ENCODE measurements around the gene TCFL5. TPM values are rescaled to one million over a fixed set of nuclear protein-coding genes. Genes with fewer than 3 reads are reported as not detected.
"Not testable (repeated sequence)": the region's sequence is repeated elsewhere in the genome, so short reads cannot be mapped to it uniquely, and the experiment has no call there.

The TCFL5 gene
- total RNA-seq, 1 donor from 2014 or later, result 7.2 TPM

DNA sequence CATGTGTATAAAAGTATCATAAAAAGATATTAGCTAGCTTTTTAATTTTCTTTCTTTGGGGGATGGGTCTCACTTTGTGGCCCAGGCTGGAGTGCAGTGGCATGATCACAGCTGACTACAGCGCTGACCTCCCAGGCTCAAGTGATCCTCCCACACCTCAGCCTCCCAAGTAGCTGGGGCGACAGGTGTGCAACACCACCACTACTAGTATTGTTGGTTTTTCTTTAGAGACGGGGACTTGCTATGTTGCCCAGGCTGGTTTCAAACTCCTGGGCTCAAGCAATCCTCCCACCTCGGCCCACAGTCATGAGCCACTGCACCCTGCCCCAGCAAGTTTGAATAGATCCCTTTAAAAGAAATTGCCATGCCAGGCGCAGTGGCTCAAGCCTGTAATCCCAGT lies 6.5 kb downstream of the TCFL5 start:
- intact Hi-C loops (cut with micrococcal nuclease), result no loop called here

DNA sequence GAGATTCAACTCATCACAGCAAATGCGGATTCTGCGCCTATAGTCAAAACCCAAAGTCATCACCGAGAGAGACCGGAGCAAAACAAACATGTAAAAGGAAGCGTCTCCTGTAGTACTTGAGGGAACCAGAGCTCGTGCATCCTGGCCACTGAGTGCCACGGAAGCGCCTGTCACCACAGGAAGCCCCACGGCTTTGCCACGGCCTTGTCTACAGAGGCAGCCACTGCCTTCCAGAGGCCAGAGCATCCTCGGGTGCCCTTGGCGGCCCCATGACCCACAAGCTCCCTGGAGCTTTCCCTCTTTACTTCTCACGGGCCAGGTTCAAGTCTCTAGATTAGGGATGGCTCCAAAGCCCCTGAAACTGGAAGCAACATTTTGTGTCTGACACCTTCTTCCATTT lies 7.5 kb downstream of the TCFL5 start:
- intact Hi-C loops (cut with micrococcal nuclease), result no loop called here

DNA sequence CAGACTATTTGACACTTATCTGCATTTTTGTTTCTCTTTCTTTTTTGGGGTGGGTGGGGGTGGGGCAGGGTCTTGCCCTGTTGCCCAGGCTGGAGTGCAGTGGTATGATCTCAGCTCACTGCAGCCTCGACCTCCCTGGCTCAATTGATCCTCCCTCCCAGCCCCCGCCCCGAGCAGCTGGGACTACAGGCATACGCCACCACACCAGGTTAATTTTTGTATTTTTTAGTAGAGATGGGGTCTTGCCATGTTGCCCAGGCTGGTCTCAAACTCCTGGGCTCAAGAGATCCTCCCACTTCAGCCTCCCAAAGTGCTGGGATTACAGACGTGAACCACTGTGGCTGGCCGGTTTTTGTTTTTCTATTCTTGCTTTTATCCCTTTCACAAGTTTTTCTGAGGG lies 8.3 kb downstream of the TCFL5 start:
- intact Hi-C loops (cut with micrococcal nuclease), result not testable (repeated sequence)

DNA sequence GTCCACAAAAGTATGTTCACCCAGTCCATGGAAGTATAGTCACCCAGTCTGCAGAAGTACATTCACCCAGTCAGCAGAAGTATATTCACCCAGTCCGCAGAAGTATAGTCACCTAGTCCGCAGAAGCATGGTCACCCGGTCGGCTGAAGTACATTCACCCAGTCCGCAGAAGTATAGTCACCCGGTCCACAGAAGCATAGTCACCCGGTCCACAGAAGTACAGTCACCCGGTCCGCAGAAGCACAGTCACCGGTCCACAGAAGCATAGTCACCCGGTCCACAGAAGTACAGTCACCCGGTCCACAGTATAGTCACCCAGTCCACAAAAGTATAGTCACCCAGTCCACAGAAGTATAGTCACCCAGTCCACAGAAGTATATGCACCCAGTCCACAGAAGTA lies 8.8 kb downstream of the TCFL5 start:
- intact Hi-C loops (cut with micrococcal nuclease), result no loop called here

DNA sequence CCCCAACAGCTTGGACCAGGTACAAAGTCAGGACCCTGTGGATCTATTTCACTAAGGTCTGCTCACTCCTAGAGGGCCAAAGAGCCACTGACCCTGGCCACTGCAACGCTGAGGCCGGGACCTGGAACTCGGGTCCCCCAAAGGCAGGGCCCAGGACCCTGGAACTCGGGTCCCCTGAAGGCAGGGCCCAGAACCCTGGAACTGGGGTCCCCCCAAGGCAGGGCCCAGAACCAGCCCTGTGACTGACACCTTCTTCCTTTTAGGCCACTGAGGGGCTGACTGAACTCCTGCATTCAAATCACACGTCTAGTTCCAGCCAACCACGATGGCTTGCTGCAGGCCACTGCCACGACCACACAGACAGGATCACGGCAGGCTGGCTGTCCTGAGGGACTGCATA lies 9.4 kb downstream of the TCFL5 start:
- intact Hi-C loops (cut with micrococcal nuclease), result no loop called here

DNA sequence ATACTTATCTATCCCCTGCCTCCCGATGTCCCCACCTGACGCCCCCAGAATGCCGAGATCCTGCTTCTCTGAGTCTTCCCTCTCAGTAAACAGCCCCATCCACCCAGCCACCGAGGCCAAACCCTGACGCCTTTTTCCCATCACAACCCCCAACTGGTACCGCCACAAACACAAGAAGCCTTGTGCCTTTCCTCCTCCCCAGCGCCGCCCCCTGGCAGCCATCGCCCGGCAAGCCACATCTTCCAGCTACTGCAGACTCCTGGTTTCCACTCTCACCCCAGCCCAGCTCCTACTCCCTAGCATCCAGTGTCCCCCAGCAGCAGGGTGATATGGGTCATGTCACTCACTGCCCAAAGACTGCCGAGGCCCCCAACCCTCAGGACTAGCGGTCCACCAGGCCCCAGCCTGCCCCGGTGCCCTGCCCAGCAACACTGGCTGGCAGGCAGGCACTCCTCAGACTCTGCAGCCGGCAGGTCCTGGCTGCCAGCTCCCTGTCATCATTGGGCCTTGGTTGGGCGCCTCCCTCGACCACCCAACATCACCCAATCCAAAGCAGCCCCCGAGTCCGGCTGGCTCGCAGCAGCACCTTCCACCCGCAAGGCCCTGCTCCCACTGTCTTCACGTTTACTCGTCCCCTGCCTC lies 11.2 kb downstream of the TCFL5 start:
- intact Hi-C loops (cut with micrococcal nuclease), result no loop called here

DNA sequence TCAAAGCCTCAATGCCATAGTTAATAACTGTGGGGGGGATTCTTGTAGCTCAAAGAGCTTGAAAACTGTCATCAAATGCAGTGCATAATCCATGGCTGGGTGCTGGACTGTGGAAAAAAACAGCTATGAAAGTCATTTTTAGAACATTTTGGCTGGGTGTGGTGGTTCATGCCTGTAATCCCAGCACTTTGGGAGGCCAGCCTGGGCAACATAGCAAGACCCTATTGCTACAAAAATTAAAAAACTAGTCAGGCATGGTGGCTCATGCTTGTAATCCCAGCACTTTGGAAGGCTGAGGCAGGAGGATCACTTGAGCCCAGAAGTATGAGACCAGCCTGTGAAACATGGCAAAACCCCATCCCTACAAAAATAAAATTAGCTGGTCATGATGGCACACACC lies 12.2 kb downstream of the TCFL5 start:
- intact Hi-C loops (cut with micrococcal nuclease), result no loop called here

DNA sequence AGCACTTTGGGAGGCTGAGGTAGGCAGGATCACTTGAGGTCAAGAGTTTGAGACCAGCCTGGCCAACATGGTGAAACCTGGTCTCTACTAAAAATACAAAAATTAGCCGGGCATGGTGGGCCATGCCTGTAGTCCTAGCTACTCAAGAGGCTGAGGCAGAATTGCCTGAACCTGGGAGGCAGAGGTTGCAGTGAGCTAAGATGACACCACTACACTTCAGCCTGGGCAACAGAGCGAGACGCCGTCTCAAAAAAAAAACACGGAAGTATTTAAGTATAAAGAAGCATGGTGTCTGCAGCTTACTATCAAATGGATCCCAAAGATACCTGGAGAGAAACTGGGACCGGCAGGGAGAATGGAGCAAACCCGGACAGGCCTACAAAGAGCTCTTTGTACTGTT lies 12.7 kb downstream of the TCFL5 start:
- intact Hi-C loops (cut with micrococcal nuclease), result not testable (repeated sequence)

DNA sequence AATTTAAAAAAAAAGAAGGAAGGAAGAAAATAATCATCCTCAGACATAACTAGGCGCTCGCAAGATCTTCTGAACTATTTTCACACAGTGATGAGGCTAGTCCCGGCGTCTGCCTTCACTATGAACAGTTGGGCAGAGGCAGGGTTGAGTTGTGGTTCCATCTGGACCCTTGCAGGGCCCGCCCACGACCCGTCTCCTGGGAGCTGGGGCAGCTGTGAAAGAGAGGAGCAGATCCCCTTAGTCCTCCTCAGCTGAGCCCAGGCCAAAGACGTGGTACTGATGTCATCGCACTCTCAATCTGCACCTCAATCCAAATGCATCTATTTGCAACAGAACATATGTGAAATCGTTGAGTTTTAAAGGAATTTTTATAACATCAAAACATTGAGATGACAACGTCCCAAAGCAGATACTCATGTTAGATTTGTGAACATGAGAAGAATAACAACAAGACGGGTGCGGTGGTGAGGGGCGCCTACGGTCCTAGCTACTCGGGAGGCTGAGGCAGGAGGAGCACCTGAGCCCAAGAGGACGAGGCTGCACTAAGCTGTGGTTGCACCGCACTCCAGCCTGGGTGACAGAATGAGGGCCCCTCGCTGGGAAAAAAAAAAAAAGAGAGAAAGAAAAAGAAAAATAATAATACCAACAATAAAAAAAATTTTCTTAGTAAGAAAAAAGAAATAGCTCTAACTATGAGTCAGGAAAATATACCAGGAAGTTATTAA lies 15.3 kb downstream of the TCFL5 start:
- intact Hi-C loops (cut with micrococcal nuclease), result no loop called here

DNA sequence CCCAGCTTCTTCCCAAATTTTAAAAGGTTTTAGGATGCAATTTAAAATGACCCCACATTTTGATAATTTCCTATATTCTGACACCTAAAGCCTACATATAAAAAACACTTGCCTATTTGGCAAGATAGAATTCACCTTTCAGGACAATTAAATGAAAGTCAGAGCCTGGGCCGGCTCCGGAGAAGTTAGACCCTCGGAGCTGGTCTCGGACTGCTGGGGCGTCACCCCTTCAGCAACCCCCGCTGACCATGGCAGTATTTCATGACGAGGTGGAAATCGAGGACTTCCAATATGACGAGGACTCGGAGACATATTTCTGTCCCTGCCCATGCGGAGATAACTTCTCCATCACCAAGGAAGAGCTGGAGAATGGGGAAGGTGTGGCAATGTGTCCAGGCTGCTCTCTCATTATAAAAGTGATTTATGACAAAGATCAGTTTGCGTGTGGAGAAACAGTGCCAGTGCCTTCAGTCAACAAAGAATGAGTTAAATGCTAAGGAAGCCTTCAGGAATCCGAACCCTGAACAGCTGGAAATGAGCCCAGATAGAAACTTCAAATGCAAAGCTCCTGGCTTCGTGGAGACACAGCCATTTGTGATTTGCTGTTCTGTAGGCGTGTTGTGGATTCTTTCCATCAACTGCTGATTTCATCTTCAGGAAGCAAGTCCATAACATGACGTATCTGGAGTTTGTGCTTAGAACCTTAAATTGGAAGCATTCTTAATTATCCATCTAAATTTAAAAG lies 16.0 kb downstream of the TCFL5 start:
- intact Hi-C loops (cut with micrococcal nuclease), result no loop called here

DNA sequence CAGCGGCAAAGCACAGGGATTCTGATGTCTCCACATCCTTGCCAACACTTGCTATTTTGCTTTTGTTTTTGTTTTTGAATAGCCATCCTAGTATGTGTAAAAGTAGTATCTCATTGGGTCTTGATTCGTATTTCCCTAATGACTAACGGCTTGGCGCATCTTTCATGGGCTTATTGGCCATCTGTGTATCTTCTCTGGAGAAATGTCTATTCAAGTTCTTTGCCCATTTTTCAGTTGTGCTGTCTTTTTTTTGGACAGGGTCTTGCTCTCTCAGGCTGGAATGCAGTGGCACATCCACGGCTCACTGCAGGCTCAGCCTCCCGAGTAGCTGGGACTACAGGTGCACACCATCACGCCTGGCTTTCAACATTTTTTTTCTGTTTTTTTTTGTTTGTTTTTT lies 17.4 kb downstream of the TCFL5 start:
- intact Hi-C loops (cut with micrococcal nuclease), result no loop called here

DNA sequence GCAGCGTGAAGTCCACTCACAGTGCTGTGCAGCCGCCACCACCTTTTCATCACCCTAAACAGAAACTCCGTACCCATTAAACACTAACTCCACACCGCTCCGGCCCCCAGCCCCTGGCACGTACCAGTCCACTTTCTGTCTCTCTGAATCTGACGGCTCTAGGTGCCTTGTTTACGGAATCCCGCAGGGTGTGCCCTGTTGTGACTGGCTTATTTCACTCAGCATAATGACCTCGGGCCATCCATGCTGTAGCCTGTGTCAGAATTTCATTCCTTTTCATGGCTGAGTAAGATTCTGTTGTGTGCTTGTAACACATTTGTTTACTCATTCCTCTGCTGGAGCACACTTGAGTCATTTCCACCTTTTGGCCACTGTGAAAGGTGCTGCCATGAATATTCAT lies 18.0 kb downstream of the TCFL5 start:
- intact Hi-C loops (cut with micrococcal nuclease), result no loop called here

DNA sequence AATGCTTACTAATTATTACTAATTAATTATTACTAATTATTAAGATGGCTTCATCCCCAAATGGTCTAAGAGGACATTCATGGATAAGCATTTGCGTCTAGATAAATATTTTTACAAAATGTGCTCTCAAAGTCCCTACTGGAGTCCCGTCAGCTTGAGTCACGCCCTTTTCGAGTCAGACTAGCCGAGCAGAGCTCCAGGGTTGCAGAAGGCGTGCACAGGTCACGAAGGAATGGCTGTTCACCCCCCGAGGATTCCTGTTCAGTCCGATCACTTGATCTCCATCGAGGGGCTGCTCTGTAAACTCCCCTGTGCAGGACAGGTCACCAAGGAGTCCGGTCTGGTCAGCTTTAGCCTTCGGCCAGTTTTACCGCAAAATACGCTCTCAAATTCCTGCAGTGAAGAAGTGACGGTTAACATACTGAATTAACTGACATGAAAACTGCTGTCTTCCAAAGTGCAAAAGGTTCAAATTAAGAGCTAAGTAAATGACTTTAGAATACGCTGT lies 19.9 kb downstream of the TCFL5 start:
- intact Hi-C loops (cut with micrococcal nuclease), result no loop called here

DNA sequence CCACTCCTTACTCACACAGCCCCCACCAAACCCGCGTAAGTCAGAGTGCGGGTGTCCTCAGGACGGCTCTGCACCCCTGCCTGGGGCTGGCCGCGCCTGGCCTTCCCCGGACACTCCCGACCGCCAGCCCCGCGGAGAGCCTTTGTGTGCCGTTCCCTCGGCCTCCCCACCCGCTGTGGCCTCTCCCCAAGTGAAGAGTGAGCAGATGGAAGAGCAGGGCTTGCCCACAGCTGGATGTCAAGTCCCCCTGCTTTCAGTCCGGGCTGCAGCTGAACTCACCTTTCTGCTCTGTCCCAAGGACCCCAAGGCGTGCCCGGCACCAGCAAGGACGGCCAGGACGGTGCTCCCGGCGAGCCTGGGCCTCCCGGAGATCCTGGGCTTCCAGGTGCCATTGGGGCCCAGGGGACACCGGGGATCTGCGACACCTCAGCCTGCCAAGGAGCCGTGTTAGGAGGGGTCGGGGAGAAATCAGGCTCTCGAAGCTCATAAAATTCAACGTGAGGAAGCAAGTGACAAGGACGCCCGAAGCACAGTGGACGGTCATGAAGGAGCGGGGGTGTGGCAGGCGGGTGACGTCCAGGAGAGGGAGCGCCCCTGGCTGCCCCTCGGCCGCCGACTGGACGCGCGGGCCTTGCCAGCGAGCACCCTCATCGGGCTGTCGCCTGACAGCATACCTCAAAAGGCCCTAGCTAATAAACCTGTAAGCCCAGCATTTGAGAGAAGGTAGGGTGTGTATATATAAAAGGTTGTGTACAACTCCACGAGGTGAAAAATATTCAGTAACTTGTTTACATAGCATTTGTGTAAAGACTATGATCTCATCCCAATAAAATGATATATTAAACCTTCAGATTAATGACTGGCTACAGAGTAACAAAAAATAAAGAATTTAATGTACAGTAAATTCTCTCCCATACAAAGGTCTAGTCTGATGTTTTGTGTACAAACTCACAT lies 21.1 kb downstream of the TCFL5 start:
- intact Hi-C loops (cut with micrococcal nuclease), result no loop called here

DNA sequence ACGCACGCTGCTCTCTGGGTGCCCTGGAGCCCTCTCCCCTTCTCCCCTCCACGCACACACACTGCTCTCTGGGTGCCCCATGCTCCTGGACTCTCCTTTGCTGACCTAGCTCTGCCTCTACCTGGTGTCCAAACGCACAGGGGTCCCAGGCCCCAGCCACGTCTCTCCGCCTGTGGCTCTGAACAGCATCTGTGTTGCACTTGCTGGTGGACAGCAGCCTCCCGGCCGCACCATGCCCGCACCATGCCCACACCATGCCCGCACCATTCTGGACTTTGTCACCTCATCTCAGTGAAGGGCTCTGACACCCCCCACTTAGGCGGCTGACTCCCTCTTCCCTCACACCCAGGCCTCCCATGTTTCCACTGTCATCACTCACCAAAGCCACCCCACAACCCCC lies 21.8 kb downstream of the TCFL5 start:
- intact Hi-C loops (cut with micrococcal nuclease), result no loop called here

DNA sequence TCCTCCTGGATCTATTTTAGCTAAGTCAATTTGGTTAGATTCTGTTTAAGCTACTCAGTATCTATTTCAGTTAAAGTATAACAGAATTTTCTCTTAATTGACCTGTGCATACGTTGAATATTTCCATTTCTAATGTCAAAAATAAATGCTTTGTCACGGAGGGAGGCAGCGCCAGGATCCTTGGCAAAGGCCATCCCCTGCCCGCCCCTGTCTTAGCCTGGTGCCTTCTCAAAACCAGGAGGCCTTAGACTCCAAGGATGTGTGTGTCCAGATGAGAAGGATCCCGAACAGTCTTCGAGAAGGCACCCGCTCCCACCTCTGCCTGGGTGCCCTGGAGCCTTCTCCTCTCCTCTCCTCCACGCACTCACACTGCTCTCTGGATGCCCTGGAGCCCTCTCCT lies 22.4 kb downstream of the TCFL5 start:
- intact Hi-C loops (cut with micrococcal nuclease), result no loop called here

DNA sequence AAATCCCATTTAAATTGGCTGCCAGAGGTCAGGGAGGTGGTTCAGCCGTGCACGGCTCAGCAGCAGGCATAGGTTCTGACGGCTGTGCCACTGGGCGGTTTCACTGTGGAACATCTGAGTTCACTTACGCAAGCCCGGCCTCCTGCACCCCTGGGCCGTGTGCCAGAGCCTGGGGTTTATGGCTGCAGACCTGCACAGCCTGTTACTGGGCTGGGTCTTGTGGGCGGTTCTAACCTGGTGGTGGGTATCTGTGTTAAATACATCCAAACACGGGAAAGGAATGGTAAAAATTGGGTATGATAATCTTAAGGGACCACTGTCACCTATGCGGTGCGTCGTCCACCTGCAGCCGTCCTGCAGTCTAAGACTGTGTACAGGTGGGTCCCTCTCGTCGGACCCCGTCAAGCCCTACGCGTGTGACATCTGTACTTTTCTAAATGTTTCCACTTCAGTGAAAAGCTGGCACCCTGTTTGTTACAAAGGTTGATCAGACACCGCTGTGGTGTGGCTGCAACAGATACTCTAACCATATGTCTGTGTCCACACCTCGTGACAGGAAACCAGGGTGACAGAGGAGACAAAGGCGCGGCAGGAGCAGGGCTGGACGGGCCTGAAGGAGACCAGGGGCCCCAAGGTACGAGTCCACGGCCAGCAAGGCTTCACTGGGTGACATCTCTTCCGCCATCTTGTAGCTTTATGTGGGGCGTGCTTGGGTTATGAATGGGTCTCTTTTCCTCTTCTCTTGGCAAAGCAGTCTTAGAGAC lies 23.3 kb downstream of the TCFL5 start:
- intact Hi-C loops (cut with micrococcal nuclease), result no loop called here

DNA sequence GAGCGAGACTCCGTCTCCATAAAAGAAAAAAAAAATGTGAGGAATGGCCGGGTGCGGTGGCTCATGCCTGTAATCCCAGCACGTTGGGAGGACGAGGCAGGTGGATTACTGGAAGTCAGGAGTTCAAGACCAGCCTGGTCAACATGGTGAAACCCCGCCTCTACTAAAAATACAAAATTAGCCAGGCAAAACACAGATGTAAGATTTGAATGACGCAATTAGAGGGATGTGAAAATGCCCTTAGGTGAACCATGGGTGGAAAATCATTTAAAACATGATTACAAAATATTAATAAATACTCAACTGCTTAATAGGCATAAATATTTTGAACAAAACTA lies 23.9 kb downstream of the TCFL5 start:
- intact Hi-C loops (cut with micrococcal nuclease), result no loop called here

DNA sequence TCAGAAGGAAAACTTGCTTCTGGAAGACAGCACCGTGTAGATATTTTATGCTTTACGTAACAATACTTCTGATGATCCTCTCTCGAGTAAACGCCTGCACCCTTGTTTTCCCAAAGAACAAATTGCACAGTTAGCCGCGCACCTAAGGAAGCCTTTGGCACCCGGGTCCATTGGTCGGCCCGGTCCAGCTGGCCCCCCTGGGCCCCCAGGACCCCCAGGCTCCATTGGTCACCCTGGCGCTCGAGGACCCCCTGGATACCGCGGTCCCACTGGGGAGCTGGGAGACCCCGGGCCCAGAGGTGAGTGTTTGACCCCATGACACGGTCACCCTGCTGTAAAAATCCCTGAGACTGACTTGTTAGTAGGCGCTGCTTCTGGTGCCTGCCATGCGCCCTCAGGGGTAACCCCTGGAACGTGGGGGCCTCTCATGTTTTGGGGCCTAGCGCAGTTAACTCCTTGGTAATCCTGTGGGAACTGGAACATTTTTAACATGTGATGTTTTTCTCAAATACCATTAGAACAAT lies 24.6 kb downstream of the TCFL5 start:
- intact Hi-C loops (cut with micrococcal nuclease), result no loop called here

Data from T-helper 2 cell treated with Interferon-gamma antibody and Interleukin-4, amounts not matched to agents 100 ng/mL and 5 ng/mL, for 36 hours (primary cell).